Effector CD8-positive, alpha-beta T cell (primary cell): ENCODE results near the gene ZBTB7A.
A peak's percentile ranks its signal among the peaks of the same experiment; 100 is the strongest.

ENCODE experiments used
- DNase-seq: peaks from one replicate; lab custom pipeline; 2025; lab: John Stamatoyannopoulos, UW

ZBTB7A gene

DNA sequence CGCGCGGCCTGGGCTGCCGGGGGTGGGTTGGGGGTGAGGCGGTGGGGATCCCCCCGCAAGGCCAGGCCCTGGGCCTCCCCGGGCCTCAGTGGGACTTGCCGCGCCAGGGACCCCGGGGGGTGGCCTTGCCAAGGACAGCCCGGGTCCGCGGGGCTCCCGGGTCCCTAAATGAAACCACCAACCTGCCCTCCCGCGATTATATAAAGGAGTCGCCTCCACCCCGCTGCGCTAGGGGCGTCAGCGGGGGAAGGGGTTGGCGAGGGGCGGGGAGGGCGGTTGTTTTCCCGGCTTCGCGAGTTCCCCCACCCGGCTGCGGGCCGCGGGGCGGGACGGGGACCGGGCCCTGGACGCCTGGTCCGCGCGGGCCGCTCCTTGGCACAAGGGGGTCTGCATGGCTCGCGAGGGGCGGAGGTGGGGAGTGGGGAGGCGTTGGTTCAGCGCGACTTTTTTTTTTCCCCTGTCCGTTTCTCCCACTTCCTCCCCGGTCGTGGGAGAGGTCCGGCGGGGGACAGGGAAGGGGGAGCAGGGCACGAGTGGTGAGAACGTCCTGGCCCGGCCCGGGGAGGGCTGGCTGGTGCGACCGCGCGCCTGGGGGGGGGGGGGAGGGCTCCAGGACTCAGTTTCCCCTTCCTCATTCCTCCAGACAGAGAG lies 822 bp upstream of the ZBTB7A start:
- DNase-seq = peak; percentile 69

- no peak for DNase-seq
Measured at GRCh38 chr19:4066176-4066606, 508 bp downstream of the ZBTB7A start.

DNA sequence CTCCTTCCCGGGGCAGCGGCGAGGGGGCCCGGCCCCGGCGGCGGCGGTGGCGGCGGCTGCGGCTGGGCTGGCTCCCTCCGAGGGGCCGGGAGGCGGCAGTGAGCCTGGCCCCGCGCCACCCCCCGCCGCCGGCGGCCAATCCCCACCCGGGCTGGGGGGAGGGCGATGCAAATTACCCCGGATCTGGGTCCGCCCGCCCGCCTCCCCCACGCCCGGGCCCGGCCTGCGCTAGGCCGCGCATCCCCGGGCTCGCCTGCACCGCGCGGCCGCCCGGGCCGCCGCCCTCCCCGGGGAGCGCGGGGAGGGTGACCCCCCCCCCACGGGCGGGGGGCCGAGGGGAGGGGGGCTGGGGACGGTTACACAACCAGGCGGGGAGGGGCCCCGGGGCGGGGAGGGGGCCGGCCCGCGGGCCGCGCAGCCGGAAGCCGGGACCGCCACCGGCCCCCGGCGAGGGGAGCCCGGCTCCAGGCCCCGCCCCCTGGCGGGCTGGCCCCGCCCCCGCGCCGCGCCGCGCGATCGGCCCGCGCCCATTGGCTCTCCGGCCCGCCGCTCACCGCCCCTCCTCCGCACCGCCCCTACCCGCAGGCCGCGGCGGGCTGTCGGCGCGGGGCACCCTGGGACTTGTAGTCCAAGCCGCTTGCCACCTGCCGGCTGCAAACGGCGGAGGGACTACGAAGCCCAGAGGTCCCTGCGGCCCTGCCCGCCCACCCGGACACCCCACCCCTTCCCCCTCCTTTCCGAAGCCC lies 1.1 kb downstream of the ZBTB7A start:
- peak; percentile 92 for DNase-seq

DNA sequence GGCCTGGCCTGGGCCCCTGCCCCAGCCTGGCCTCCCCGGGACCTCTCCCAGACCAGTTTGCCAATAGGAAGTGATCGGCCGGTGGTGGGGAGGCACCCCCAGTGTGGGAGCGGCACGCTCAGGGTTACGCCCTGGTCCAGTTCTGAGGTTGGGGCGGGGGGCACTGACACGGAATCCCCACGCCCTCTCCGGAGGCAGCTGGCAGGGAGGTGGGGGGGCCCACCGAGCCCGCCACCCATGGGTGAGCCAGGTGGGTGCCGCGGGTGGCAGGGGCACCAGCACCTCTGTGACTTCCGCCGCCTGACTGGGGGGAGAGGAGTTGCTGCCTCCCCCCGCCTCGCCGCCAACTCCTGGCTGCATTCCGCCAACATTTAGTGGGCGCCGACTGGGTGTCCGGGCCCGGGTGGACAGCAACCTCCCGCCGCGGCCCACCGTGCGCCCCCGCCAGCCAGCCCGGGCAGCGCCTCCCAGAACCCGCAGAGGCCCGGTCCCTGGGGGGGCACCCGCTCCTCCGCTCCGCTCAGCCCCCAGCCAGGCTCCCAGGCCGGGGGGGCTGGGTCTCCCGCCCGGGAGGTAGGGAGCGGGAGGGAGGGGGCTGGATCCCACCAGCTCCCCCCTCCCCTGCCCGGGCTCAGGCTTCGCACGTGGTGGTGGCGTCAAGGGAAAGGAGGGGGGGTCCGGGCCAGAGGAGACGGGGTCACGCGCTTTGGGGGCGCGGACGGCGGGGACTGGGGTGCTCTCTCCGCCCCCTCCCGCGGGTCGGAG lies 2.0 kb downstream of the ZBTB7A start:
- DNase-seq = peak; percentile 30

DNA sequence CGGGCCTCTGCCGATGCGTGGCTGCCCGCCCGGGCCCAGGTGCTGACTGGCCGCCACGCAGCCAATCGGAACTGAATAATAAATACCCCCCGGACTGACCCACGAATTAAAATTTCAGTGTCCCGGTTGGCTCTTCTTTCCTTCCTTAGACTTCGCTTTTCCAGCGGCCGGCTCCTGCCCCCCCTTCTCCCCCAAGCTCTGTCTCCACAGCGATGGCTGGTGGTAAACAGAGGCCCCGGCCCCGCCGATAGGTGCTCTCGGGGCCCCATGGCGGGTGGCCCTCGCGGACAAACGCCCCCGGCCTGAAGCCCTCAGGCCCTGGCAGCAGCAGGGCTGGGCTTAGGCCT lies 2.6 kb downstream of the ZBTB7A start:
- no peak for DNase-seq

DNA sequence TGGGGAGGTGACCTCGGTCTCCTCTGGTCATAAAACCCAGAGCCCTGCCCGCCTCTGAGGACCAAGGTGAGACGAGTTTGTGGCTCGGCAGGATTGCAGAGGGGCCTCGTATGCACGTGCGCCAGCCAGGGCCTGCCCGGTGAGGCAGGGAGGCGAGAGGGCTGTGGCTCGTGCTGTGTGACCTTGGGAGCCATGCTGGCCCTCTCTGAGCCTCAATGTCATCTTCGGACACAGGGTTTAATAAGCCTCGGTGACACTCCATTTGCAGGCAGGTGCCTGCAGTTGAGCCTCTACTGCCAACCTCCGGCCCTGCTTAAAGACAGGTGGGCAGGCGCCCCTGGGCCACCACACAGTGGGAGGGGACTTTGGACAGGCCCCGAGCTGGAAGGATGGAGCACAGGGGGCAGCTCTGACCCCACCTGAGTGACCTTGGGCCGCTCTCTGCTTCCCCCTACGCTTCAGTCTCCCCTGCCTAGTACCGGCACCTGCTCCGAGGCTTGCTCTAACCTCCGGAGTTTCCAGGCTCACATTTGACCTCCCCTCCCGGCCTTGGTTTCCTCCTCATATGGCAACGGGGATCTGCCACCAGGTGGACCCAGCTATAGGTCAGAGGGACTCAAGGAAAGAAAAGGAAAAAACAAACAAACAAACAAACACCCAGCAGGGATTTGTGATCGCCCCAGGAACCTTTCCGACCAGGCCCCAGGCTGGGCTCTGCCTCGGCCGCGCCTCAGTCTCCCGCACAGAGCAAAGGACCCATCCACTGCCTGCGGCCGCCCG lies 3.1 kb downstream of the ZBTB7A start:
- no peak for DNase-seq

DNA sequence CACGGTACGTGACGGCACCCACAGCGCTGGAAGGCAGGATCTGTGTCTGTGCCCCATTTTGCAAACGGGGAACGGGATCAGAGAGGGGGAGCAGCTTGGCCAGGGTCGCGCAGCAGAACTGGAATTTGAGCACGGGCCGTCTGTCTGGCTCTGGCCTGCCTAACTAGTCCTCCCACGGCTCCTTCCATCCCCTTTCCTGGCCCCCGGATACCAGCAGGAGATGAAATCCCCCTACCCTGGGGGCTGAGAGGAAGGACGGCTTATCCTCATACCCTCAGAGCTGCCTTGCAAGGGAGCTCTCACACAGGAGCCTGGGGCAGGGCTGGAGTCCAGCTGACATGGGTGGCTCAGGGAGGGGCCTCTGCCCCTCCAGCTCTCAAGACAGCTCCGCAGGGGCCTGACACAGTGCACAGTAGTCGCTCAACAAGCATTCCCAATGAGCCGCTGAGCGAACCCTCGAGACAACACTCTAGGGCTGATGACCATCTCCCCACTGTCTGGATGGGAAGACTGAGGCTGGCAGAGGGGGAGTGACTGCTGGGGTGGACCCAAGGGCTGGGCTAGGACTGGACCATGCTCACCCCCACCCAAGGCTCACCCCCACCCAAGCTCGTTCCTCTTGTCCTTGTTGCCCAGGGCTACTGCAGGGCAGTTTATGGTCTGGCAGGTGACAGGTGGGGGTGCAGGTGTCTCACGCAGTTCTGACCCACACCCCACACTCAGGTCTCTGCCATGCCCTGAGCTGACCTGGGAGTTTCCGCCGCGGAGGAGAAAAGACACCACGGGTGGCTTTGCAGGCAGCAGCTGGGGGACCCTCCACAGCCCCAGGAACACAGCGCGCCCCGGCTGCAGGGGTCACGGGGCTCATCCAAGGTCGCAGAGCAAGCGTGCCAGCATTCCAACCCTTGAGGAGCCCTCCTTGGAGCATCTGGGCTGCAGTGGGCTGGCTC lies 4.0 kb downstream of the ZBTB7A start:
- no peak for DNase-seq

- no peak for DNase-seq
Measured at GRCh38 chr19:4061683-4062418, 4.8 kb downstream of the ZBTB7A start.

DNA sequence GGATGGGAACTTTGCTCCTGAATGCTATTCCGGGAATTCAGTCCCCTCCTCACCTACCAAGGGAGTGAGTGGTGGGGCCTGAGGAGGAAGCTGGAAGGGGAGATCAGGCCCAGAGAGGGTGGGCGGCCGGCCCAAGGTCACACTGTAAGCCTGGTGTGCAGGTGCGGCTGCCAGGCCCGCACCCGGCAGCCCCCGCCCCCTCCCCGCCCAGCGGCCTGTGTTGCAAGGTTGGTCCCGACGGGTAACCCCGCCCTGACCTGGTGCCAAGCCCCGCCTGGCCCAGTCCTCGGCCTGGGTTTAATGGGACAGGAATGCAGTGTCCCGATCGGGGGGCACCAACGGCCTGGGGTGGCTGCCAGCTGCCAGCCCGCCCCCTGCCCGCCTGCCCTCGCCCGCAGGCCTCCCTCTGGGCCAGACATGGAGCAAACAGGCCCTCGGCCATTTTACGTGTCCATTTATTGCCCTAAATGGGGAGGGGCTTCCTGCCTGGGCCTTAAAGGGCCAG lies 5.5 kb downstream of the ZBTB7A start:
- DNase-seq = no peak

GRCh38 chr19:4060621-4061177 lies 6.0 kb downstream of the ZBTB7A start:
- no peak for DNase-seq

DNA sequence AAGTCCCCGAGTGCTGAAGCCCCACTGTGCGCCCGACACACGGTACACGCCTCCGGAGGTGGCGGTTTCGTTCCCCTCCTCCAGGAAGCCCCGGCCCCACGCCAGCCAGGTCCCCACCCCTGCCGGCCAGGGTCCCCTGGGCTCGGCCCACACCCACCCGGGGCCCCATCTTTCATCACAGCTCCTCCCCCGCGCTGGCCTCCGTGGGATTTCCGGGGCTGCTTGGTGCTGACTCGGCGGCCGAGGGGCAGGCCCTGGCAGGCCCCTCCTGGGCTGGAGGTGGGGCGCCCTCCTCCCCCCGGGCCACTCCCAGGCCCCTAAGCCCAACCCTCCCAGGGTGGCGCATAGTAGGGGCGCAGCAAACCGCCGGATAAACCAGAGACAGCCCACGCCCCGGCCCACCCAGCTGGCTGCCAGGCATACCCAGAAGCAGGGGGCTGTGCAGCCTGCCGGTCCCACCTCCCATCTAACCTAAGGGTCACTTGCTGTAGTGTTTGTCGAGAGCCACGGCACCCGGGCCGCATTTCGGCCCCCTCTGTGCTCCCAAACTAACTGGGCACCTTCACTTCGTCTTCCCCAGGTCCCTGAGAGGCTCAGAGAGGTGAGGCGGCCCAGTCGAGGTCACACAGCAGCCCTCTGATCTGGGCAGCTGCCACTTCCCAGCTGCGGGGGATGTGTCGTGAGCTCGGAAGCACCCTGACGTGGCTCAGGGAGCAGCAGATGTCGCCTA lies 6.6 kb downstream of the ZBTB7A start:
- DNase-seq = peak; percentile 34

GRCh38 chr19:4059453-4059871 lies 7.2 kb downstream of the ZBTB7A start:
- no peak for DNase-seq

- no peak for DNase-seq
Measured at GRCh38 chr19:4058693-4059452, 7.8 kb downstream of the ZBTB7A start.

GRCh38 chr19:4057931-4058692 lies 8.6 kb downstream of the ZBTB7A start:
- DNase-seq = peak; percentile 18

GRCh38 chr19:4055209-4055552 lies 11.5 kb downstream of the ZBTB7A start:
- DNase-seq = no peak

- no peak for DNase-seq
Measured at GRCh38 chr19:4054441-4055208, 12.1 kb downstream of the ZBTB7A start.
